Thoracic aorta (tissue), 2 donors: ENCODE data around the gene CCN5. TPM values are rescaled to one million over a fixed set of nuclear protein-coding genes. Genes with fewer than 3 reads are reported as not detected.

Experiments
- ATAC-seq: fragments of 150-250 bp; one replicate; pipeline ENCODE4 v1.8.0; 2017; ENCODE audit warnings: low read depth; ENCODE audit not compliant: insufficient number of reproducible peaks, low FRiP score
- DNase-seq: peaks from one replicate; pipeline ENCODE4 v3.0.0-alpha.2; 2020; ENCODE audit warnings: low spot score
- H3K27ac ChIP-seq, 2 donors: fragments of 200-600 bp; sonication (generic); 1 replicate in 1 of 2; 2 replicates in 1 of 2; pipeline ENCODE4 v1.5.1; 2016; ENCODE audit warnings: mild to moderate bottlenecking in 2 of 2, moderate library complexity in 2 of 2
- H3K27me3 ChIP-seq: fragments of 200-600 bp; sonication (generic); replicated peaks from 2 replicates; pipeline ENCODE4 v1.6.0; 2016; ENCODE audit warnings: mild to moderate bottlenecking; ENCODE audit not compliant: insufficient read depth
- H3K36me3 ChIP-seq: fragments of 200-600 bp; sonication (generic); one replicate; pipeline ENCODE4 v1.5.1; 2016
- H3K4me1 ChIP-seq, 2 donors: fragments of 200-600 bp; sonication (generic); 1 replicate in 1 of 2; 2 replicates in 1 of 2; pipeline versions ENCODE4 v1.5.1 to v1.6.0; 2016; ENCODE audit warnings: low read depth in 2 of 2, mild to moderate bottlenecking in 1 of 2; ENCODE audit not compliant: control insufficient read depth in 1 of 2
- H3K4me3 ChIP-seq: fragments of 200-600 bp; sonication (generic); 2 replicates; pipeline ENCODE4 v1.5.1; 2016; ENCODE audit warnings: mild to moderate bottlenecking
- H3K9me3 ChIP-seq: fragments of 200-600 bp; sonication (generic); 2 replicates; pipeline ENCODE4 v1.5.1; 2016
- CTCF ChIP-seq: fragments of 200-600 bp; sonication (generic); IDR thresholded peaks from one replicate; pipeline ENCODE4 v1.5.1; 2019; ENCODE audit warnings: antibody characterized with exemption
- total RNA-seq, 2 donors: library from RNA; depleted of rRNA; stranded (reverse); fragments of >200 nt; gene quantifications; one replicate each; pipeline versions ENCODE4 v1.1.0 to v1.2.3, GENCODE V29; 2016

CCN5 gene
- total RNA-seq, 2 donors from 2014 or later = 652 to 994 TPM

GRCh38 chr20:44738813-44739477 lies 23.8 kb downstream of the CCN5 start:
- peaks cover 21 to 93% of the 10 kb centered on the region in 2 donors for H3K4me1 ChIP-seq
- ATAC-seq = peak; percentile 44
- no peaks in the 10 kb centered on the region for H3K36me3 ChIP-seq
- H3K9me3 ChIP-seq = no peaks in the 10 kb centered on the region
- no peak for DNase-seq
- H3K4me3 ChIP-seq = no peak overlapping the region
- TF ChIP-seq CTCF = no peak
- peak overlapping the region; percentile 86 to 91 for H3K27ac ChIP-seq
- no peaks in the 10 kb centered on the region for H3K27me3 ChIP-seq

- Histone ChIP-seq H3K27me3 (no peaks in the 10 kb centered on the region), H3K27ac (peak overlapping the region; percentile 86 to 91), H3K36me3 (no peaks in the 10 kb centered on the region), H3K9me3 (no peaks in the 10 kb centered on the region), H3K4me3 (no peak overlapping the region), H3K4me1 (peaks cover 15 to 93% of the 10 kb centered on the region in 2 donors)
- TF ChIP-seq CTCF = no peak
- ATAC-seq (no peak), DNase-seq (no peak)
These were observed 24.8 kb downstream of the CCN5 start for GRCh38 chr20:44739942-44740341.

GRCh38 chr20:44742304-44743079 lies 27.3 kb downstream of the CCN5 start:
- no peak for DNase-seq

GRCh38 chr20:44743080-44743701 lies 28.0 kb downstream of the CCN5 start:
- no peaks in the 10 kb centered on the region for H3K27me3 ChIP-seq
- H3K36me3 ChIP-seq = no peaks in the 10 kb centered on the region
- no peaks in the 10 kb centered on the region for H3K9me3 ChIP-seq
- H3K27ac ChIP-seq = peak overlapping the region; percentile 86 to 91
- DNase-seq = no peak
- H3K4me3 ChIP-seq = no peak overlapping the region
- H3K4me1 ChIP-seq = peaks cover 17 to 82% of the 10 kb centered on the region in 2 donors
- ATAC-seq = no peak
- TF ChIP-seq CTCF = no peak

More at GRCh38 chr20:44742304-44743079, 27.3 kb downstream of the CCN5 start:
- Histone ChIP-seq H3K9me3 (no peaks in the 10 kb centered on the region), H3K27me3 (no peaks in the 10 kb centered on the region), H3K36me3 (no peaks in the 10 kb centered on the region), H3K27ac (peak overlapping the region; percentile 86 to 91), H3K4me3 (peak overlapping the region; percentile 5), H3K4me1 (peaks cover 15 to 82% of the 10 kb centered on the region in 2 donors)
- ATAC-seq = no peak
- TF ChIP-seq CTCF = no peak
